ENCODE measurements around the gene CEP135. TPM values are rescaled to one million over a fixed set of nuclear protein-coding genes. Genes with fewer than 3 reads are reported as not detected.

Gene CEP135
- total RNA-seq, 1 donor from 2014 or later: 15.5 TPM

DNA sequence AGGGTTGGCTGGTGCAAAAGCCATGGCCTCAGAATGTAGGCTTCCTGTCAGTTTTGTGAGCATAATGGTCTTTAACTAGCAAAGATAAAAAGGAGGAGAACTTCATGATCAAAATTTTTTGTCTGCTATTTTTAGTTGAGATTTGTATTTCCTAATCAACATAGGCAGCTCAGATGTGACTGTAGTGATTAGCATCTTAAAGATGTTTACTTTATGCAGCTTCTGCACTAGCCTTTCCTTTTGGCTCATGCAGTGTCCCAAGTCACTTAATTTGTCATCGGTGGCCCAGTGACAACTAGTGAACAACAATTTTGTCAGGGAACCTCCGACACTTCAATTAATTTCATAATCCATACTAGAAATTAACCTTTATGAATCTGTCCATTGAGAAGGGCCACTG lies 109.8 kb downstream of the CEP135 start:
- H3K27me3 Mint-ChIP-seq (ENCODE audit: low read depth): no peaks in the 10 kb centered on the region
- TF ChIP-seq, protein P1, sequence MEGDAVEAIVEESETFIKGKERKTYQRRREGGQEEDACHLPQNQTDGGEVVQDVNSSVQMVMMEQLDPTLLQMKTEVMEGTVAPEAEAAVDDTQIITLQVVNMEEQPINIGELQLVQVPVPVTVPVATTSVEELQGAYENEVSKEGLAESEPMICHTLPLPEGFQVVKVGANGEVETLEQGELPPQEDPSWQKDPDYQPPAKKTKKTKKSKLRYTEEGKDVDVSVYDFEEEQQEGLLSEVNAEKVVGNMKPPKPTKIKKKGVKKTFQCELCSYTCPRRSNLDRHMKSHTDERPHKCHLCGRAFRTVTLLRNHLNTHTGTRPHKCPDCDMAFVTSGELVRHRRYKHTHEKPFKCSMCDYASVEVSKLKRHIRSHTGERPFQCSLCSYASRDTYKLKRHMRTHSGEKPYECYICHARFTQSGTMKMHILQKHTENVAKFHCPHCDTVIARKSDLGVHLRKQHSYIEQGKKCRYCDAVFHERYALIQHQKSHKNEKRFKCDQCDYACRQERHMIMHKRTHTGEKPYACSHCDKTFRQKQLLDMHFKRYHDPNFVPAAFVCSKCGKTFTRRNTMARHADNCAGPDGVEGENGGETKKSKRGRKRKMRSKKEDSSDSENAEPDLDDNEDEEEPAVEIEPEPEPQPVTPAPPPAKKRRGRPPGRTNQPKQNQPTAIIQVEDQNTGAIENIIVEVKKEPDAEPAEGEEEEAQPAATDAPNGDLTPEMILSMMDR (IDR thresholded peaks at IDR 0.05; ENCODE audit: unreplicated experiment): no peak

DNA sequence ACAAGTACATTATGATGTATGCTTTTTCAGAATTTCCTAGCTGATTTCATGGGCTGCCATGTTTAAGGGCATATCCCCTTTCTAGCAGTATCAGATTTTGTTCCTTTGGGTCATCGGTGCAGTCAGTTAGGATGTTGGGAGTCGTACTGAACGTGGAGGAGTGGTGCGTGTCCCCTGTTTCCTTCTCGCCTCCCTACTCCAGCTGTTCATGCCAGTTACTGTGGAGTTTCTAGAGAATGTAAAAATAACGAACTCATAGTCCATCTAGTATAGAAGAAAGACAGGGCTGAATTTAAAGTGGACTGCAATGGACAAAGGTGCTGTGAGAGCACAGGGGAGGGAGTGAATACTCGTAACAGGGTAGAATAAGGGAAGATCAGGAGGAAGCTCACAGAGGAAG lies 111.3 kb downstream of the CEP135 start:
- TF ChIP-seq, protein P1 (IDR thresholded peaks at IDR 0.05; ENCODE audit: unreplicated experiment): no peak
- Mint-ChIP-seq H3K36me3 (peaks cover 16% of the 10 kb centered on the region), H3K27me3 (ENCODE audit: low read depth) (no peaks in the 10 kb centered on the region), H3K27ac (no peak overlapping the region), H3K4me3 (no peak overlapping the region), H3K4me1 (peaks cover 41% of the 10 kb centered on the region), H3K9me3 (no peaks in the 10 kb centered on the region)
- no peak for DNase-seq (ENCODE audit: low spot score in 2 of 2, unreplicated experiment in 2 of 2)

More for the DNA sequence above, 109.8 kb downstream of the CEP135 start:
- Mint-ChIP-seq H3K4me3 (no peak overlapping the region), H3K27ac (no peak overlapping the region), H3K4me1 (peaks cover 36% of the 10 kb centered on the region), H3K36me3 (peaks cover 16% of the 10 kb centered on the region), H3K9me3 (no peaks in the 10 kb centered on the region)
- no peak for DNase-seq (ENCODE audit: low spot score in 2 of 2, unreplicated experiment in 2 of 2)

DNA sequence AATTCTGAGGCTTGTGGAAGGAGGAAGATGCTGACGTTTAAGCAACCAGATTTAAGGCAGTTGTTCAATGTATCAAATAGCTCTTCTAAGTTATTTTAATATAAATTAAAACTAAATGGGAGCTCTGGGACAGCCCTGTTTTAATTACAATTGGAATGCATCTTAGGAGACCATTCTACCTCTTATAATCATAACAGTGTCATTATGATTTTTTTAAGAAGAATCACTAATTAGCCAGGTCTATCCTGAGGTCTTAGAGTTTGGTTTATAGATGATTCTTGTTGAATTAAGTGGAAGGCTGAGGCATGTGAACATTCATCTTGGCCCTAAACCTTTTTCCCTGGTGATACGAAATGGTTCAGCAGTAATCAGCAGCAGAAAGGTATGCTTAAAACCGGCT lies 113.4 kb downstream of the CEP135 start:
- Mint-ChIP-seq H3K36me3 (peaks cover 16% of the 10 kb centered on the region), H3K27me3 (ENCODE audit: low read depth) (no peaks in the 10 kb centered on the region), H3K4me1 (peaks cover 25% of the 10 kb centered on the region), H3K9me3 (peaks cover 3% of the 10 kb centered on the region), H3K4me3 (no peak overlapping the region), H3K27ac (no peak overlapping the region)
- no peak for DNase-seq (ENCODE audit: low spot score in 2 of 2, unreplicated experiment in 2 of 2)
- TF ChIP-seq, protein P1 (IDR thresholded peaks at IDR 0.05; ENCODE audit: unreplicated experiment): no peak

DNA sequence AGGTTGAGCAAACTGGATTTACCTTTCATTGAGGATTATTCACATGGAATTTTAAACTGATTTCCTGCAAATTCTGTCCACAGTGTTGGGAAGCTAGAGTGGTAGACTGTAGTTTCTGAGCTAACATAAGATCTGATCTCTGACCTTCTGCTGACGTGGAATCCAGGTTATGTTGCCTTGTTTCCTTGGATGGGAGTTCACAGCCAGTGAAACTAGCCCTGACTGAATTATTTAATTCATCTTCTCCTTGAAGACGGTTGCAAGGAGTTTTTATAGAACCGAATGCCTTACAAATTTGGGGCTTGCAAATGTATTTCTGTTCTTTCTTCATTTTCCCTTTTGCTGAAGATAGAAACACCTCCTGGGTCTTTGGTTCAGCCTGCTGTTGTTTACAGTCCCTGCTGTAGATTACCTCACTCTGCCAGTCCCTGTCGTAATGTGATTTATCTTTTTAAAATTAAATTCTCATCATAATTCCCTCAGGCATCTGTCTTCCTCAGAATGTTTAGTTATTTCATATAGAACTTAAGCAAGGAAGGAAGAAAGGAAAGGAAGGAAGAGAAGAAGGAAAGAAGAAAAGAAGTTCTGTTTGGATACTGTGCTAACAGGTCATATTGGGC lies 113.9 kb downstream of the CEP135 start:
- Mint-ChIP-seq H3K27ac (peak overlapping the region; percentile 86), H3K9me3 (peaks cover 3% of the 10 kb centered on the region), H3K4me1 (peaks cover 22% of the 10 kb centered on the region), H3K36me3 (peaks cover 13% of the 10 kb centered on the region), H3K4me3 (no peak overlapping the region), H3K27me3 (ENCODE audit: low read depth) (no peaks in the 10 kb centered on the region)
- TF ChIP-seq, protein P1 (IDR thresholded peaks at IDR 0.05; ENCODE audit: unreplicated experiment): no peak
- no peak for DNase-seq (ENCODE audit: low spot score in 2 of 2, unreplicated experiment in 2 of 2)

DNA sequence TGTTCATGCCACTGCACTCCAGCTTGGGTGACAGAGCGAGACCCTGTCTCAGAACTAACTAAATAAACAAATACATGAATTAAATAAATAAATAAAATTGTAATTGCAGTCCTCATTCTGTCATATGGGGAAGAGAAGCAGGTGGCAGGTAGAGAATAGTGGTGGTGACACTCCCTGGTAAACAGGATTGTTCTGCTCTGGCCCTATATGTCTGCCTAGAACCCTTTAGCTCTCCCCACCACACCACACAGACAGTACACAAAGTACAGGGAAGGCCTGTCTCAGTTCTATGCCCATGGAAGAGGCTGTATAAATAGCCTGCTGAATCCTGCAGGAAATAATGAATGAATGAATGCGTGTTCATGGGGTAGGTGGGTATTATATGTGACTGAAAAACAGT lies 117.7 kb downstream of the CEP135 start:
- Mint-ChIP-seq H3K4me1 (peaks cover 22% of the 10 kb centered on the region), H3K9me3 (peaks cover 18% of the 10 kb centered on the region), H3K27ac (no peak overlapping the region), H3K4me3 (no peak overlapping the region), H3K36me3 (peaks cover 15% of the 10 kb centered on the region), H3K27me3 (ENCODE audit: low read depth) (no peaks in the 10 kb centered on the region)
- DNase-seq (ENCODE audit: low spot score in 2 of 2, unreplicated experiment in 2 of 2): no peak
- TF ChIP-seq, protein P1 (IDR thresholded peaks at IDR 0.05; ENCODE audit: unreplicated experiment): no peak

All from mesothelial cell of epicardium (in vitro differentiated cells).